Gastrocnemius medialis (tissue), 4 donors: Measurements from ENCODE around the gene PRSS8. TPM values are rescaled to one million over a fixed set of nuclear protein-coding genes. Genes with fewer than 3 reads are reported as not detected.

Experiments used
- ATAC-seq, 2 donors: fragments of 150-250 bp; one replicate each; pipeline ENCODE4 v1.9.1; 2016
- DNase-seq, 2 donors: peaks; one replicate each; pipeline ENCODE4 v3.0.0-alpha.2; 2019
- H3K27ac ChIP-seq, 4 donors: fragments of 200-600 bp; sonication (generic); 1 replicate in 1 of 4; 2 replicates in 3 of 4; pipeline ENCODE4 v1.5.1; 2016 to 2018; ENCODE audit warnings: mild to moderate bottlenecking in 2 of 4, moderate library complexity in 1 of 4
- H3K27me3 ChIP-seq, 3 donors: fragments of 200-600 bp; sonication (generic) in 2 of 3; 1 replicate in 1 of 3; 2 replicates in 2 of 3; pipeline versions ENCODE4 v1.5.1 to v1.6.0; 2016 to 2019; ENCODE audit warnings: mild to moderate bottlenecking in 1 of 3, moderate library complexity in 1 of 3
- H3K36me3 ChIP-seq, 2 donors: fragments of 200-600 bp; sonication (generic) in 1 of 2; one replicate each; pipeline ENCODE4 v1.5.1; 2017 to 2018
- H3K4me1 ChIP-seq, 2 donors: fragments of 200-600 bp; sonication (generic) in 1 of 2; one replicate each; pipeline ENCODE4 v1.5.1; 2016 to 2017; ENCODE audit warnings: mild to moderate bottlenecking in 2 of 2
- H3K4me3 ChIP-seq, 4 donors: fragments of 200-600 bp; sonication (generic) in 3 of 4; 1 replicate in 1 of 4; 2 replicates in 3 of 4; pipeline ENCODE4 v1.5.1; 2016 to 2019; ENCODE audit warnings: mild to moderate bottlenecking in 2 of 4
- H3K9me3 ChIP-seq, 3 donors: fragments of 200-600 bp; sonication (generic) in 2 of 3; 1 replicate in 1 of 3; 2 replicates in 2 of 3; pipeline ENCODE4 v1.5.1; 2016 to 2019
- POLR2A ChIP-seq, 2 donors: fragments of 450-650 bp; IDR thresholded peaks; one replicate each; pipeline ENCODE4 v1.6.1; 2017; ENCODE audit warnings: antibody characterized with exemption in 2 of 2, mild to moderate bottlenecking in 2 of 2, moderate library complexity in 2 of 2
- in situ Hi-C, 4 donors: fragments of 200-750 bp; cut with MboI; loops; one replicate each; pipeline versions ENCODE4 v1.15.0 to v1.8.0; 2017; ENCODE audit warnings: low sequenced_read_pairs in 4 of 4
- intact Hi-C: fragments of 100-400 bp; cut with DNase I; formaldehyde crosslinking; loops from one replicate; pipeline ENCODE4 v1.15.1; 2023; ENCODE audit warnings: low total_unique reads
- total RNA-seq, 4 donors: library from RNA; depleted of rRNA; stranded (reverse); fragments of >200 nt; gene quantifications; one replicate each; pipeline versions ENCODE4 v1.1.0 to v1.2.3, GENCODE V29; 2016
- TF ChIP-seq, protein P1 (sequence below), 5 experiments: fragments of 450-650 bp in 3 of 5; fragments of 200-600 bp in 2 of 5; sonication (generic) in 2 of 5; IDR thresholded peaks in 4 of 5; conservative IDR thresholded peaks in 1 of 5; 1 replicate in 4 of 5; 2 replicates in 1 of 5; pipeline ENCODE4 v1.5.1; 2016 to 2019; ENCODE audit warnings: antibody characterized with exemption in 5 of 5, mild to moderate bottlenecking in 3 of 5, moderate library complexity in 3 of 5

Gene PRSS8
- total RNA-seq, 4 donors from 2014 or later = 0.24 to 1.2 TPM; not detected in 2

- H3K36me3 ChIP-seq = peaks cover 0 to 37% of the 10 kb centered on the region in 2 donors
- in situ Hi-C loops = no loop called here
- no peaks in the 10 kb centered on the region for H3K27me3 ChIP-seq
- peak overlapping the region in 3 of 4 donors; percentile 65 to 77 (median 74) for H3K27ac ChIP-seq
- no peak overlapping the region for H3K4me3 ChIP-seq
- H3K4me1 ChIP-seq = peaks cover 29 to 37% of the 10 kb centered on the region in 2 donors
- ATAC-seq = no peak
- no peak for TF ChIP-seq POLR2A (IDR thresholded peaks at IDR 0.05)
- TF ChIP-seq, protein P1, sequence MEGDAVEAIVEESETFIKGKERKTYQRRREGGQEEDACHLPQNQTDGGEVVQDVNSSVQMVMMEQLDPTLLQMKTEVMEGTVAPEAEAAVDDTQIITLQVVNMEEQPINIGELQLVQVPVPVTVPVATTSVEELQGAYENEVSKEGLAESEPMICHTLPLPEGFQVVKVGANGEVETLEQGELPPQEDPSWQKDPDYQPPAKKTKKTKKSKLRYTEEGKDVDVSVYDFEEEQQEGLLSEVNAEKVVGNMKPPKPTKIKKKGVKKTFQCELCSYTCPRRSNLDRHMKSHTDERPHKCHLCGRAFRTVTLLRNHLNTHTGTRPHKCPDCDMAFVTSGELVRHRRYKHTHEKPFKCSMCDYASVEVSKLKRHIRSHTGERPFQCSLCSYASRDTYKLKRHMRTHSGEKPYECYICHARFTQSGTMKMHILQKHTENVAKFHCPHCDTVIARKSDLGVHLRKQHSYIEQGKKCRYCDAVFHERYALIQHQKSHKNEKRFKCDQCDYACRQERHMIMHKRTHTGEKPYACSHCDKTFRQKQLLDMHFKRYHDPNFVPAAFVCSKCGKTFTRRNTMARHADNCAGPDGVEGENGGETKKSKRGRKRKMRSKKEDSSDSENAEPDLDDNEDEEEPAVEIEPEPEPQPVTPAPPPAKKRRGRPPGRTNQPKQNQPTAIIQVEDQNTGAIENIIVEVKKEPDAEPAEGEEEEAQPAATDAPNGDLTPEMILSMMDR (IDR thresholded peaks at IDR 0.05 in 4 of 5, conservative IDR thresholded peaks at IDR 0.05 in 1 of 5) = no peak
- no peak for DNase-seq
- intact Hi-C loops = no loop called here
- no peaks in the 10 kb centered on the region for H3K9me3 ChIP-seq
Observed at GRCh38 chr16:31130336-31130891, 5.1 kb downstream of the PRSS8 start.

DNA sequence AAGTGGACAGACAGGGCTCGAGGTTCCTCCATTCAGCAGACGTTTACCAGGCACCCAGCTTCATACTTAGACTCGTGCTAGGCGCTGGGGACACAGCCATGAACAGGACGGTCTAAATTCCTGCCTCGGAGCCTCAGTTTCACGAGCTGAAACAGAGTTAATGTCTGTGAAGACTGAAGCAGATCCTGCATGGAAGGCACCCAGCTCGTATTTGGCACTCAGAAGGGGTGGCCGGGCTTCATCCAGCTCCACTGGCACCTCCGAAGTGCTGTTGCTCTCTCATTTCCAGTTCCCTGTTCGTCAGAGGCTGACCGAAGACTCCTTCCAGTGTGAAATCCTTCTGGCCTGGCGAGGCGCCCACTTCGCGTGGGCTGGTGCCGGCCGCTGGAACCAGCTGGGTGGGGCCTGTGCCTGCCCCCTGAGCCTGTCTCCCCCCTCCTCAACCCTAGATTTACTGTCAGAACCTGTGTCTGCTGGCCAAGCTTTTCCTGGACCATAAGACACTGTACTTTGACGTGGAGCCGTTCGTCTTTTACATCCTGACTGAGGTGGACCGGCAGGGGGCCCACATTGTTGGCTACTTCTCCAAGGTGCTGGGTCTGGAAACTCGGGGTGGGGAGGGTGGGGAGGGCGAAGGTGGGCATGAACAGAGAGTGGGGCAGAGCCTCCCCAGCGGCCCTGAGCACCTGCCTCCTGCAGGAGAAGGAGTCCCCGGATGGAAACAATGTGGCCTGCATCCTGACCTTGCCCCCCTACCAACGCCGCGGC, 5.8 kb downstream of the PRSS8 start:
- DNase-seq = peak in 1 of 2 donors; percentile 29
- intact Hi-C loops (no loop called here), in situ Hi-C loops (no loop called here)
- no peaks in the 10 kb centered on the region for H3K9me3 ChIP-seq
- H3K4me1 ChIP-seq = peaks cover 29 to 37% of the 10 kb centered on the region in 2 donors
- peak overlapping the region; percentile 65 to 79 (median 76) for H3K27ac ChIP-seq
- no peaks in the 10 kb centered on the region for H3K27me3 ChIP-seq
- ATAC-seq = no peak
- H3K4me3 ChIP-seq = no peak overlapping the region
- peaks cover 0 to 42% of the 10 kb centered on the region in 2 donors for H3K36me3 ChIP-seq
- TF ChIP-seq POLR2A (IDR thresholded peaks at IDR 0.05) = no peak
- TF ChIP-seq, protein P1 (IDR thresholded peaks at IDR 0.05 in 4 of 5, conservative IDR thresholded peaks at IDR 0.05 in 1 of 5) = no peak

GRCh38 chr16:31128711-31129567, 6.6 kb downstream of the PRSS8 start:
- Histone ChIP-seq H3K27me3 (no peaks in the 10 kb centered on the region), H3K4me1 (peaks cover 29 to 37% of the 10 kb centered on the region in 2 donors), H3K27ac (peak overlapping the region; percentile 65 to 79 (median 76)), H3K4me3 (no peak overlapping the region), H3K36me3 (peaks cover 0 to 50% of the 10 kb centered on the region in 2 donors), H3K9me3 (no peaks in the 10 kb centered on the region)
- peak in 1 of 2 donors; percentile 29 for TF ChIP-seq POLR2A (IDR thresholded peaks at IDR 0.05)
- TF ChIP-seq, protein P1 (IDR thresholded peaks at IDR 0.05 in 4 of 5, conservative IDR thresholded peaks at IDR 0.05 in 1 of 5) = no peak
- peak; percentile 52 to 64 for ATAC-seq
- DNase-seq = peak in 1 of 2 donors; percentile 56
- intact Hi-C loops (no loop called here), in situ Hi-C loops (no loop called here)

- intact Hi-C loops (no loop called here), in situ Hi-C loops (no loop called here)
- H3K4me1 ChIP-seq = peaks cover 29 to 37% of the 10 kb centered on the region in 2 donors
- DNase-seq = peak in 1 of 2 donors; percentile 69
- H3K4me3 ChIP-seq = no peak overlapping the region
- no peaks in the 10 kb centered on the region for H3K27me3 ChIP-seq
- H3K9me3 ChIP-seq = no peaks in the 10 kb centered on the region
- H3K36me3 ChIP-seq = peaks cover 0 to 62% of the 10 kb centered on the region in 2 donors
- ATAC-seq = peak; percentile 71 to 74
- TF ChIP-seq, protein P1 (IDR thresholded peaks at IDR 0.05 in 4 of 5, conservative IDR thresholded peaks at IDR 0.05 in 1 of 5) = no peak
- TF ChIP-seq POLR2A (IDR thresholded peaks at IDR 0.05) = no peak
- peak overlapping the region; percentile 65 to 79 (median 76) for H3K27ac ChIP-seq
Observed at GRCh38 chr16:31127182-31127581, 8.3 kb downstream of the PRSS8 start.
